ENCODE measurements around the gene NME3.

The NME3 gene

DNA sequence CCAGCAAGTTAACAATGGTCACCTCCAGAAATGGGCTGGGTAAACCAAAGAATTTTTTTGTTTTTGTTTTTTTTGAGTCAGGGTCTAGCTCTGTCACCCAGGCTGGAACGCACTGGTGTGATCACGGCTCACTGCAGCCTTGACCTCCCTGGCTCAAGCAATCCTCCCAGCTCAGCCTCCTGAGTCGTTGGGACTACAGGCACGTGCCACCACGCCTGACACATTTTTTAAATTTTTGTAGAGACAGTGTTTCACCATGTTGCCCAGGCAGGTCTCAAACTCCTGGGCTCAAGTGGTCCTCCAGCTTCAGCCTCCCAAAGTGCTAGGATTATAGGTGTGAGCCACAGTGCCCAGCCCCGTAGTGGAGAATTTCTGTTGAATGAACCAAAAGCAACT is 9.3 kb upstream of the NME3 start:
- no peak for DNase-seq (ENCODE audit: low read depth, low spot score)

DNA sequence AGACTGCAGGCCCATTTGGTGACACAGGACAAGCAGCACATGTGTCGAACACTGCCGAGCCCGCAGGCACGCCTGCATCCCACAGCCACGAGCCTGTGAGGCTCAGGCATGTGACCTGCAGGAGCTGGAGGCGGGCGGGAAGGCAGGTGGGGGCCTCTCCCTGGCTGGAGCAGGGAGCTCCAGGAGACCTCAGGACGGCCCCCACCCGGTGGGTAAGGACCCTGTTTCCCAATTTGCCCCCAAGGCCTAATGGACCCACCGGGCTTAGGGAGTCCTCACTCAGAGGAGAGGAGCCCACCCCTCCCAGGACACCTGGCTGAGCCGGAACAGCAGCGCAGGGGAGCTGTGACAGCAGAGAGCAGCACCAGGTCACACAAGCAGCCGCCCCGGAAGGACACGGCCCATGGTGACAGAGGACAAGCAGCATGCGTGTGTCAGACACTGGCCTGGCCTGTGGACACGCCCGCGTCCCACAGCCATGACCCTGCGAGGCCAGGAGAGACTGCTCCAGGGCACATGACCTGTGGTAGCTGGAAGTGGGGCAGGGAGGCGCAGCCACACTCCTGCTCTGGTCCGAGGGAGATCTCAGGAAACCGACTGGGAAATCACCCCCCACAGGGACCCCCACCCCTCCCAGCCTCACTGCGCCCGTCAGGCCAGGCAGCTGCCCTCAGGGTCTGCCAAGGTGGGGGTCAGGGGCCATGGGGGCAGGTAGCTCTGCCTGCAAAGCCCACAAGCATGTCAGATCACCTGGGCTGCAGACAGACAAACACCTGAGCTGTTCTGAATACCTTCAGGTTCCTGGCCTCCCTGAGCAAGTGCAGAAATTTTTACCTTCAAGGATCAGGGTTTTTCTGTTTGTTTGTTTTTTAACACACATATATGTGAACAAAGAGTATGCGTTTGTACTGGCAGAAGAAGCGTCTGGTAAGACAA is 8.7 kb upstream of the NME3 start:
- no peak for DNase-seq (ENCODE audit: low read depth, low spot score)

DNA sequence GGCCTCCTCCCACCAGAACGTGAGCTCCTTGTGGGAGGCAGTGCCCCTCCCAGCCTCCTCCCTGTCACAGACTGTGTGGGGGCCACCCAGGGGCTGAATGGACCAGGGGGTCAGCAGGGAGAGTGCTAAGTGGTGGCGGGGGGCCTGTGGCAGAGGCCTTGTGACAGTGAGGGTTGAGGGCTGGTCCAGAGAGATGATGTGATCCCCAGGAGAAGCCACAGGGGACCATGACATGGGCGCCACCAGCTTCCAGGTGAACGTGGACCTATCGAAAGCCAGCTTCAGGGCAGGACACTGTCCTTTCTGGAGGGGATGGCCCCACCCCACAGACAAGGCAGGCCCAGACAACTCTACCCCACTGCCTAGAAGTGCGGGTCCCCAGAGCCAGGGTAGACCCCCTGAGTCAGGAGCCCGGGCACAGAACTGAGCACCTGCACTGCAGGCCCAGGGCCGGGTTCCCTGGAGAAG is 7.9 kb upstream of the NME3 start:
- no peak for DNase-seq (ENCODE audit: low read depth, low spot score)

DNA sequence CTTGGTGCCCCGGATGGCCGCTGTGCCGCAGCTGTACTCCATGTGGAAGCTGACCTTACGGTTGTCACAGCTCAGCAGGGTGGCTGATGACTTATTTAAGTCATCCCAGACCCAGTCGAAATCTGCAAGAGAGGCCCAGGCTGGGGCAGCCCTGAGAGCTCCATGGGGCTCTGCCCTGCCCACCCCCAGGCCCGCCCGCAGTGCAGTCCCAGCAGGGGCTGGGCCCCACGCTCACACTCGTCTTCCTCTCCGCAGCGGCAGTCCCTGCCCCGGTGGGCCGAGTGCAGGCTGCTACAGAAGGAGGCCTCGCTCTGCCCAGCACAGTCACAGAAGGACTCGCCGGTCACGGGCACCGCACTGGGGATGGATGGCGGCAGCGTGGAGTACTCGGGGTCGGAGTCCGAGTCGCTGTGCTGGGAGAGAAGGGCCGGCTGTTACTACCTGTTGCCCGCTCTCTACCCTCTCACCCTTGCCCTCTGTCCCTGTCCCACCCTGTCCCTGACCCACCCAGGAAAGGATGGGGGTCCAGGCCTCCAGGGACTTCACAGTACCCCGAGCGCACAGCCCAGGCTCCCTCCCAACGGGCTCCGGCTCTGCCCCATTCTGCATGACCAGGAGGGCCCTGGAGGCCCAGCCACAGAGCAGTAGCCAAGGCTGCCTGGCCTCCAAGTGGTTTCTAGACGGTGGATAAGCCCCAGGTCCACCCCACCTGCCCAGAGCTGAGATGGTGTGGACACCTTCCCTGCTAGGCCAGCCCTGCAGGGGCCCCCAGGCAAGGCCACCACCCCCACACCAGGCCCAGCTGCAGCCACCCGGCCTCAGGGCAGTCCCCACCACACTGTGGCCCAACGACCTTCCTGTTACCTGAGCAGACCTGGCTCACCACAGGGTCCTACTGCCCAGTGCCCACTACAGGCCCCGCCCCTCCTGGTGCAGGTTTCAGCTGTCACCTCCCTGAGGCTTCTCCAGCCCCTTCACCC is 7.1 kb upstream of the NME3 start:
- DNase-seq (ENCODE audit: low read depth, low spot score) = no peak

DNA sequence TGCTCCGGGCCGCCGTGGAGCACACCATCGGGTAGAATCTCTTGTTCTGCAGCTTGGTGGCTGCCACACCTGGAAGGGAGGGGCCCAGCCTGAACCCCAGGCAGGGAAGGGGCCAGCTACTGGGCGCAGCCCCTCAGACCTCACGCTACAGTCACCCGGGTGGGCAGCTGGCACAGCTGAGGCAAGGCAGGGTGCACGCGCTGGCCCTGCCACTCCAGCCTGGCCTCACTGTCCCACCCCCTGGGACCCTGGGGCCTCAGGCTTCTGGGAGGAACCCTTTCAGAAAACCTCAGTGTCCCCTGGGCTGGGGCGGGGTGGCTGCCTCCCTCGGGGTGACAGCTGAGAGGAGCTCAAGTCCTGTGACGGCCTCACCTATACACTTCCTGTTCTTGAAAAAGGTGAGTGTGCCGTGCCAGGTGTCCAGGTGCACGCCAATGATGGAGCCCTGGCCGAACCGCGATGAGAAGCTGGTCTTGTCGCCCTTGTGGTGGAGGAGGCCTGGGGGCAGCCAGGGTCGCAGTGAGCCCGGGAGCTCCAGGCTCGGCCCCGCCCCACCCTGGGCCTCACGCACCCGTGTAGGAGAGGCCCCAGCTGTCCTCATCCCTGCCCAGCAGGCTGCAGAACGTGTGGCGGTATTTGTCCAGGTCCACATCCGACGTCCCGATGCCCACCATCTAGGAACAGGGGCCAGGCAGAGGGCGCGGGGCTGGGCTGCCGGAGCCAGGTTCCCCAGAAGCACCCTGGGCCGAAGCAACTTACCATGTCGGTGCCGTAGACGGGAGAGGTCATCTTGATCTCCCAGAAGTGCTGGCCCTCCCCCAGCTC is 6.2 kb upstream of the NME3 start:
- DNase-seq (ENCODE audit: low read depth, low spot score) = no peak

DNA sequence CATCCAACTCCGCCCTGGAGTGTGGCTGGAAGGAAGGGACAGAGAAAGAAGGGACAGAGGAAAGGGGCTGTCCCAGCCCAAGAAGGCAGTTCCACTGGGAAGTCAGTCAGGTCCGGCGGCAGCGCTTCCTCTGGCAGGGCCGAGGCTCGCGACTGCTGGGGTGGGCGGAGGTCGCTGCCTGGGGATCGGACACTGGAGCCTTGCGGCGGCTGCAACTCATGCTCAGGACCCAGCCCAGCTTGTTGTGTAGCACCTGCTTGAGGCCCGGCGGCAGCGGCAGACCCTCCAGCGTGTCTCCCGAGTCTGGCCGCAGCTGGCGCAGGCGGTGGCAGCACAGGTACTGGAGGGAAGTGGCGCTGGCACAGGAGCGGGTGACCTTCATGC is 5.6 kb upstream of the NME3 start:
- DNase-seq (ENCODE audit: low read depth, low spot score) = no peak

DNA sequence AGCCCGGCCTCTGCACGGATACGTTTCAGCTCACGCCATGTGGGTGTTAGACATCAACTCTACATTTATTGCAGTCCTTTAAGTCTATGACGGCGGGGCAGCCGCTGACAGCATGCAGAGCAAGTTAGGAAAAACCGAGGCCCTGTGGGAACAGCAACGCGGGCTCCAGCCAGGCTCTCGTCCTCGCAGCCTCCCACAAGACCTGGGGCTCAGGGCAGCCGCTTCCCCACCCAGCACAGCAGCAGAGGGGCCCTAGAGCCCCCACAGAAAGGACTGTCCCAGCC is 5.3 kb upstream of the NME3 start:
- DNase-seq (ENCODE audit: low read depth, low spot score) = no peak

DNA sequence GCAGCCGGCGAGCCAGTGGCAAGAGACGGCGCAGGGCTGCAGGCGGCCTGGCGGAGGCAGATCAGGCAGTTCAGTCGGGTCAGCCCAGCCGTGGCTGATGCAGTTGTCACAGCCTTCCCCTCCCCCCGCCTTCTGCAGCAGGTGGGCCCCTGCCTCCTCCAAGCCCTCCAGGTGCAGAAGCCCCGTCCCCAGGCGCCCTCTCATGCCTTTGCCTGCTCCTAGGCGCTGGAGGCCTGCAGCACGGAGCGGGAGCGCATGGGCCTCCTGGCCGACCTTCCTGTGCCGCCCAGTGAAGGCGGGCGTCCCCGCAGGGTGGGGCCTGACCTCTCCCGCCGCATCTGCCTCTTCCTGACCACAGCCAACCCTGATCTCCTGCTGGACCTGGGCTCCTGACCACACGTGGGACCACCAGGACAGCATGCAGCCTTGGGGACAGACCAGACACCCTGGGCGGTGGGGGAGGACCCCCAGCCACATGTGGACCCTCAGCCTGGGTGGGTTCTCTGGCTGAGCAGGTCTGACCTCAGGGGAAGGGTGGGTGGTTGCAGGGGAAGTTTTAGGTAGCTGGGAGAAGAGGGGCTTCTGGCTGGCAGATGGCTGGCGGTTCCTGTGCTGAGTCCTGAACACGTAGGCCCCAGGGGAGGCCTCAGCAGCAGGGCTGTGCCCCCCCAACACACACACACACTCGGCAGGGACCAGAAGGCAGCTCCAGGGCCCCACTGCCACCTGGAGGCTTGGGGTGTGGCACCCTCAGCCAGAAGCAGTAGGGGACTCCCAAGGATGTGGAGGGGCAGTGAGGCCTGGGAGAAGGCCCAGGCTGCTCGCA is 4.7 kb upstream of the NME3 start:
- no peak for DNase-seq (ENCODE audit: low read depth, low spot score)

DNA sequence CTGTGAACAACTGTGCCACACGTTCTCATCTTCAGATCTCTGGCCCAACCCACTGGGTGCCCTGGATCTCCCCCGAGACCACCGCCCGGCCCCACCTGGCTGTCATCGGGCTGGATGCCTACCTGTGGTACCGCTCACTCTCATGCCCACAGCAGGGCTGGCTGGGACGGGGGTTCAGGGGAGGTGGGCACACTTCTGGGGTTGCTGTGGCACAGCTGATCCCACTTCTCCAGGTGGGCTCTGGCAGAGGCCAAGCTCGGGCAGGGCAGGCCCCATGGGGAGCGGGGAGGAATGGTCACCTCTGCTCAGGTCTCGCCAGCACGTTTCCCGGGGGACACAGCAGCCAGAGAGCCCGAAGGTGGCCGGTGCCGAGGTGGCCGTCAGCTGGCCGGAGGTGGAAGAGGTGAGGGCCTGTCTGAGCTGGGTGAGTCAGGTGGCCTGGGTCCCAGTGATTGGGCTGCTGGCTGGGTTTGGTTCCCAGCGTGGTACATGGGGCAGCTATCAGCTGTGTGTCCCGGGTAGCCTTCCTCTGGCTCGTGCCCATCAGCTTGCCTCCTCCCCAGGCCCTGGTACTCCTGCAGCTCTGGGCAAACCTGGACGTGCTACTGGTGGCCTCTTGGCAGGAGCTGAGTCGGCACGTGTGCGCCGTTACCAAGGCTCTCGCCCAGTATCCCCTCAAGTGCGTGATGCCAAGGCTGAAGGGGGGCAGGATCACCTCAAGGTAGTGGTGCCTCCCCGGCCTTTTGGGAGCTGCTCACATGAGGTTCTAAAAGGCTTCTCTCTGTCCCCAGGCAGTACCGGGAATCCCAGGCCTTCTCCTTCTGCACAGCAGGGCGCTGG is 3.9 kb upstream of the NME3 start:
- no peak for DNase-seq (ENCODE audit: low read depth, low spot score)

DNA sequence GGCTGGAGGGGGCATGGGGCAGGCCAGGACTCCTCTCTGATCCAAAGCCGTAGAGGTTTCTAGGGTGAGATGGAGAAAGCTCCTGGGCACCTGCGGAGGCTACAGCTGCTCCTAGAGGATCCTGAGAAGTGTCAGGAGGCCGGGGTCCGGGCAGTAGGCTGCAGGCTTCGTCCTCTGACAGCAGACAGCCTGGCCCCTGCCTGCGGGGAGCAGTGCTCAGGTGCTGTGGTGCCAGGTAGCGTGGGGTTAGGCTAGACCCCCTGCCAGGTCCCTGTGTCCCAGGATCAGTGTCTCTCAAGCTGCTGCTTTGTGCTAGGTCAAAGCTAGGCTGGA is 3.1 kb upstream of the NME3 start:
- DNase-seq (ENCODE audit: low read depth, low spot score) = no peak

DNA sequence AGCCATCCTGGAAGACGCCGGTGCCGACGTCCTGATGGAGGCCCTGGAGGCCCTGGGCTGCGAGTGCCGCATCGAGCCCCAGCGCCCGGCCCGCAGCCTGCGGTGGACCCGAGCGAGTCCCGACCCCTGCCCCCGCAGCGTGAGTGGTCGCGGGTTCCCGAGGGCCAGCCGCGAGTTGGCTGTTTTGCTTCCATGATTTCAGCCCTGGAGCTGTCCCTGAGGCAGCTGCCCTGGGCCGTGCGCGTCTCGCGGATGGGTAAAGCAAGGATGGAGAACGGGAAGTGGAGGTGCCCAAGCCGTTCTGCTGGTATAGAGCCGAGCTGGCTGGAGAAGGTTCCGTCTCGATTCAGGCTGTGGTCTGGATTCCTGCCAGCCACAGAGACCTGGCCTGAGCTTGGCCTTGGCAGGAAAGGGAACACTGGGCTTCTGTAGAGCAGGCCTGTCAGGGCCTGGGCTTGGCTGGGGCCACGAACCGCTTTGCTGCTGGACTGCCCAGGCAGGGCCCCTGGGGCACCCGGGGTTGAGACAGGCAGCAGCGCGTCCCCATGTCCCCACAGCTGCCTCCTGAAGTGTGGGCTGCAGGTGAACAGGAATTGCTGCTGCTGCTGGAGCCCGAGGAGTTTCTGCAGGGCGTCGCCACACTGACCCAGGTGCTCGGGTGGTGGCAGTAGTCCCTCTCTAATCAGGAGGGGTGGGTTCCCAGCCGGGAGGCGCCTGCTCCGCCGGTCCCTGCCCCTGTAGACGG is 2.5 kb upstream of the NME3 start:
- peak; percentile 71 for DNase-seq (ENCODE audit: low read depth, low spot score)

DNA sequence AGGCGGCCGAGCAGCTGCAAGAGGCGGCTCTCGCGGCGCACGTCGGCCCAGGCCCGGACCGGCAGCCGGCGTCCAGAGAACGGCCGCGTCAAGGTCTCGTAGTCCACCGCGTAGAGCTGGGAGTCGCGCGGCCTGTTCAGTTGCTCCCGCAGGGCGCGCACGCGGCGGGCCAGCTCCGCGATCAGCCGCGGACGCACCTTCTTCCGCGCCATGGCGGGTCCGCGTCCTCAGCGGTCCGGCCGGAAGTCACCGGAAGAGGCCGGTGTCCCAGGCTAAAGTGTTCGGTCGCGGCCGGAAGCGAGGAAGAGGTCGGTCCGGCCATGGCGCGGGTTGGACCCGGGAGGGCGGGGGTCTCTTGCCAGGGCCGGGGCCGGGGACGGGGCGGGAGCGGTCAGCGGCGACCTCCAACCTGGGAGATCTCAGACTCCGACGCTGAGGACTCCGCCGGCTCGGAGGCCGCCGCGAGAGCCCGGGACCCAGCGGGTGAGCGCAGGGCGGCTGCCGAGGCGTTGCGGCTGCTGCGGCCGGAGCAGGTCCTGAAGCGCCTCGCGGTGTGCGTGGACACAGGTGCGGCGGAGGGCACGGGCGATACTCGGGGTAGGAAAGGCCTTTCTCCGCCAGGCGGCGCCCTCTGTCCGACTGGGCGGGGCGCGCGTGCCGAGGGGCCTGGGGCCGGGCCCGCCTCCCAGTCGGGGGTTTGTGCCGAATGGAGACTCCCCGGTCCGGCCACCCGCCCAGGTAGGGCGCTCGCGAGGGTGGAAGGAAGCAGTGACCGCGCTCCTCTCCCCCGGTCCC is 1.8 kb upstream of the NME3 start, which contains the start of gene MRPS34:
Gene MRPS34, minus strand, starts transcription at position 227 of the 795 bp plus-strand sequence. Its CDS starts 15 bp downstream, at position 212.
- peak; percentile 94 for DNase-seq (ENCODE audit: low read depth, low spot score)

DNA sequence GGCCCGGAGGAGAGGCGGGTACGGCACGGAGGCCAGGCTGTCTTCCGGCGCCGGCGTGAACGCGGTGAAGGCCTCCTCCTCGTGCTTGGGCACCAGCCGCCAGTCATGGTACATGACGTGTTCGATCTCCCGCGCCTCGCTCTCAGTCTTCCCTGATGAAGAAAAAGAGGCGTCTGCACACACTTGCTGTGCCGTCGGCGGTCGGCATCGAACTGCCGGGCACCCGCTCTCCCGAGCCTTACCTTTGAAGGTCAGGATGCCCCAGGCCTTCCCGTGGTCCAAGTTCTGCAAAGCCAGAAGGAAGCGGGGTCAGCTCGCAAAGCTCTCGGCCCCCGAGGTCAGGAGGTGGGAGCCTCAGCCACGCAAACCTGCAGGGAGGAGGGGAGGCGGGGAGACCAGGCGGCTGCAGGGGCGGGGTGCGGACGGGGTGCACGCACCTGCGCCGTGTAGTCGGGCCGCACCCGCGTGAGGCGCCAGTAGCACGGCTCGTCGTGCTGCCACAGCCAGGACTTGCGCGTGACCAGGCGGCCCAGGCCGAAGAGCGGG is 1.1 kb upstream of the NME3 start, which contains the start of gene EME2:
Gene EME2, plus strand, starts transcription at position 449 of the 546 bp plus-strand sequence. CDS start 418 bp downstream, outside the sequence.
- peak; percentile 34 for DNase-seq (ENCODE audit: low read depth, low spot score)

DNA sequence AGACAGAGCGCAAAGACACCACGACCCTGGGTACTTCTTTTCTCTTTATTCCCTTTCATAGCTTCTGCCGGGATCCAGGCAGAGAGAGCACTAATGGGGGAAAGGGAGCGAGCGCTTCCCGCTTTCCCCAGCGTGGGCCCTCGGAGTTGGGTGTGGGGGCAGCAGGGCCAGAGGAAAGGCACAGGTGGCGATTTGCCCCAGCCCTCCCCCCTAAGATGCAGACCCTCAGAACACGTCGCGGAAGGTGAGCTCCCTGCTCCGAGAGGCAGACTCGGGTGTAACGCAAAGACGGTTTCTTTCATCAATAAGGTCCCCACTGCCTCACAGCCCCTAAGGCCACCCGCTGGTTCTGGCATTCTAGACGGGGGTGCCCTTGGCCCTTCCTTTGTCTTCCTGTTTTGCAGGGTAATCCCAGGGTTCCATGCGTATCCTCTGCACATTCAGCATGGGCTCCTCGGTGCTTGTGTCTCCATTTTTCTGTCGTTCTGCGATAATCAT is 570 bp upstream of the NME3 start:
- no peak for DNase-seq (ENCODE audit: low read depth, low spot score)

DNA sequence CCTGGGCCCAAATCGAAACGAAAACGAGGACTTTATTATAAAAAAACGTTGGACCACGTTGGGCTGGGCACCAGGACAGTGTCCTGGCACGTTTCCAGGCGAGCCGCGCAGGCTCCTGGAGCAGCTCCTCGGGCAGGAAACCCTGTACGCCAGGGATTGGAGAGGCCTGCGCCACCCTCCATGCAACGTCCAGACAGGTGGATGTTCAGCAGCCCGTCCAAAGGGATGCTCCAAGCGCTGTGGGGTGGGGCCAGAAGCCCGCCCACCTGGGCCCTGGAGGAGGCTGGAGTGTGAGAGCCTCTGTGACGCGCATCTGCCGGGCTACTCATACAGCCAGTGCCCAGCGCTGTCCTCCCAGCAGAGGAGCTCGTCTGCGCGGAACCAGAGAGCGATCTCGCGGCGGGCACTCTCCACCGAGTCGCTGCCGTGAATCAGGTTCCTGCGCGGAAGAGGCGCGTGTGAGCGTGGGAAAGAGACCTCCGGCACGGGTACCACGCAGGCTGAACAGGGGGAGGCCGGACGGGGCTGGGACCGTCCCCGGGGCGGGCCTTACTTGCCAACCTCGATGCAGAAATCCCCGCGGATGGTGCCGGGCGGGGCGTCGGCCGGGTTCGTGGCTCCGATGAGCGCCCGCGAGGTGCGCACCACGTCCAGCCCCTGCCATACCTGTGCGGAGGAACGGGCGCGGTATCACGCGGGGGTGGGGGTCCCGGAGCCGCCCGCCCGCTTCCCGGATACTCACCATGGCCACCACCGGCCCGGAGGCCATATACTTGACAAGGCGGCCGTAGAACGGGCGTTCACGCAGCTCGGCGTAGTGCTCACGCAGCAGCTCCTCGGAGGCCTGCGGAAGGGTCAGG is 785 bp downstream of the NME3 start:
- DNase-seq (ENCODE audit: low read depth, low spot score) = peak; percentile 70

DNA sequence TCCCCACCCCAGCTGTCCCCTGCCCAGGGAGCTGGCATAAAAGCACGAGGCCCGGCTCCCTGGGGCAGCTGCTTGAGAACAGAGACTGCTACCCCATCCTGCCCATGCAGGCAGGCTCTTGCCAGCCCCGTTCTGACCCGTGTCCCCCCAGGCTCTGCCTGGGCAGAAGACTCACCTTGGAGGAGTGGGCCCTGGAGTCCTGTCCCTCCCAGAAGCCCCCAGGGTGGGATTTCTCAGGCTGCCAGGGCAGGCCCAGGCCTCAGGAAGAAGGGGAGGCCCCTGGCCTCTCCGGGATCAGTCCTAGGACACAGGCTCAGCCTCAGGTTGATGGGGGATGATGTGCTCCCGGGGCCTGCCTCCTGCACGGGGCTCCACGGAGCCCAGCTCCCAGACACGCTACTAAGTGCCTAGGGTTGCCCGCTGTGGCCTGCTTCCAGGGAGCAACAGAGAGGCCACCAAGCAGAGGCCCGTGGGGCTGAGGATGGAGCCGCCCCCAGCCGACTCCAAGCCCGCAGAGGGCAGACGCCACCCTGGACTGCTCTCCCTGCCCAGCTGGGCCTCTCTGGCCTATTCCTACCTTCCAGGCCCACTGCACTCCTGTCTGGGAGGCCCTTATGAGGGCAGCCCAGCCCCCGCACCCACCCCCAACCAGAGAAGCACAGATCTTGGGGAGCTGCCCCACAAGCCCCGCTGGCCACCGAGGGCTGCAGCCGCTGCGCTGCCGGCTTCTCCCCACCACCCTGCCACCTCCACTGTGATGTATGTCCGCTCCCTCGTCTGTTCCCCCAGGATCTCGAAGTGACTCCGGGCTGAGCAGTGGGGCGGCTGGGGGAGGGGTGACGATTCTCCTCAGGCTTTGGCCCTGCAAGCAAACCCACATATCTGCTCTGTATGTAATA is 1.7 kb downstream of the NME3 start:
- no peak for DNase-seq (ENCODE audit: low read depth, low spot score)
